Upper lobe of left lung (tissue), 6 donors: Measurements from ENCODE around the gene CACNA1F. TPM values are rescaled to one million over a fixed set of nuclear protein-coding genes. Genes with fewer than 3 reads are reported as not detected.

Source experiments
- ATAC-seq, 2 donors: fragments of 200-7000 bp; cut with Tn5 transposase; one replicate each; pipeline ENCODE4 v1.9.1; 2022; ENCODE audit warnings: mild to moderate bottlenecking in 2 of 2, moderate library complexity in 2 of 2; ENCODE audit not compliant: low FRiP score in 2 of 2
- DNase-seq, 2 donors: peaks; one replicate each; pipeline ENCODE4 v3.0.0-alpha.2; 2019 to 2020
- H3K27ac ChIP-seq, 4 donors: fragments of 200-600 bp; sonication (generic); one replicate each; pipeline ENCODE4 v1.5.1; 2016 to 2019
- H3K27me3 ChIP-seq, 4 donors: fragments of 200-600 bp; sonication (generic); one replicate each; pipeline ENCODE4 v1.5.1; 2017 to 2019
- H3K36me3 ChIP-seq, 4 donors: fragments of 200-600 bp; sonication (generic); one replicate each; pipeline ENCODE4 v1.5.1; 2016 to 2019
- H3K4me1 ChIP-seq, 4 donors: fragments of 200-600 bp; sonication (generic); one replicate each; pipeline ENCODE4 v1.5.1; 2018 to 2019
- H3K4me3 ChIP-seq, 4 donors: fragments of 200-600 bp; sonication (generic); one replicate each; pipeline ENCODE4 v1.5.1; 2017 to 2019; ENCODE audit warnings: mild to moderate bottlenecking in 2 of 4, moderate library complexity in 1 of 4
- H3K9me3 ChIP-seq, 4 donors: fragments of 200-600 bp; sonication (generic); one replicate each; pipeline ENCODE4 v1.5.1; 2018 to 2019
- EP300 ChIP-seq, 4 donors: sonication (generic); formaldehyde crosslinking; IDR thresholded peaks; one replicate each; pipeline ENCODE4 v1.5.1; 2017; ENCODE audit warnings: antibody characterized with exemption in 4 of 4, control low read depth in 2 of 4
- POLR2A ChIP-seq, 4 donors: fragments of 450-650 bp; IDR thresholded peaks; one replicate each; pipeline ENCODE4 v1.5.1; 2016 to 2017; ENCODE audit warnings: antibody characterized with exemption in 4 of 4, mild to moderate bottlenecking in 2 of 4
- POLR2AphosphoS5 ChIP-seq, 2 donors: sonication (generic); formaldehyde crosslinking; IDR thresholded peaks; one replicate each; pipeline ENCODE4 v1.5.1; 2017; ENCODE audit warnings: antibody characterized with exemption in 2 of 2
- WGBS, 2 donors: methylation state at CpG; one replicate each; pipeline ENCODE4 v1.1.5; 2017 to 2018; 5-methylcytosine and 5-hydroxymethylcytosine counted together
- total RNA-seq, 6 donors: library from RNA; depleted of rRNA in 4 of 6; stranded (reverse); fragments of >200 nt in 4 of 6; gene quantifications; one replicate each; pipeline versions ENCODE4 v1.1.0 to v1.2.1, GENCODE V29; 2016 to 2021
- TF ChIP-seq, protein P1 (sequence below), 6 experiments: fragments of 450-650 bp in 4 of 6; fragments of 200-600 bp in 2 of 6; sonication (generic) in 2 of 6; IDR thresholded peaks; one replicate each; pipeline ENCODE4 v1.5.1; 2016 to 2019; ENCODE audit warnings: antibody characterized with exemption in 6 of 6
- donor health status: DM: no; HTN: no; CAD: no; lungs with moderate emphysema.
- donor health status: DM: no; HTN: yes; CAD: no; lungs with severe emphysema.

CACNA1F gene
- total RNA-seq, 6 donors from 2014 or later: 0.46 to 6.3 (median 1.7) TPM

DNA sequence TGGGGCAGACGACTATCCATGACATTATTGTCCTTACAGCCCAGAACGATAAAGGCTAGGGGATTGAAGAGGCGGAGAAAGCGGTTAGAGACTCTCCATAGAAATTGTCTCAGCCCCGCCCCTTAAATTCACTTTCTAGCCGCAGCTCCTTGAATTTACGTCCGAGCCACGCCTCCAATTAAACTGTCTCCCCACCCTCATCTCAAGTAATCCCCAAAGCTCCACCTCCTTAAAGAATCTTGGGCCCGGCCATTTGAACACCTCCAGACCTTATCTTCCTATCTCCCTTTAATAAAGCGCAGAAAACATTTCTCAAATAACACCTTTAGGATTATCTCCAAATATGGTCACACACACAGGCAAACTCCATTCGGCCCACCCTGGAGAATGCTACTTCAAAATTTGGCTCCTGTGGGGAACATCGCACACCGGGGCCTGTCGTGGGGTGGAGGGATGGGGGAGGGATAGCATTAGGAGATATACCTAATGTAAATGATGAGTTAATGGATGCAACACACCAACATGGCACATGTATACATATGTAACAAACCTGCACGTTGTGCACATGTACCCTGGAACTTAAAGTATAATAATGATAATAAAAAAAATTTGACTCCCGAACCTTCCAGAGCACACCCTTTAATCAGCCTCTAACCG, 77.8 kb downstream of the CACNA1F start:
- Histone ChIP-seq H3K4me1 (peaks cover 0 to 4% (median 0%) of the 10 kb centered on the region in 4 donors), H3K27ac (peak overlapping the region; percentile 89 to 98 (median 94)), H3K27me3 (no peaks in the 10 kb centered on the region), H3K36me3 (no peaks in the 10 kb centered on the region), H3K9me3 (no peaks in the 10 kb centered on the region), H3K4me3 (peak overlapping the region in 3 of 4 donors; percentile 34 to 57 (median 56))
- no peak for TF ChIP-seq POLR2AphosphoS5 (IDR thresholded peaks at IDR 0.05)
- TF ChIP-seq, protein P1, sequence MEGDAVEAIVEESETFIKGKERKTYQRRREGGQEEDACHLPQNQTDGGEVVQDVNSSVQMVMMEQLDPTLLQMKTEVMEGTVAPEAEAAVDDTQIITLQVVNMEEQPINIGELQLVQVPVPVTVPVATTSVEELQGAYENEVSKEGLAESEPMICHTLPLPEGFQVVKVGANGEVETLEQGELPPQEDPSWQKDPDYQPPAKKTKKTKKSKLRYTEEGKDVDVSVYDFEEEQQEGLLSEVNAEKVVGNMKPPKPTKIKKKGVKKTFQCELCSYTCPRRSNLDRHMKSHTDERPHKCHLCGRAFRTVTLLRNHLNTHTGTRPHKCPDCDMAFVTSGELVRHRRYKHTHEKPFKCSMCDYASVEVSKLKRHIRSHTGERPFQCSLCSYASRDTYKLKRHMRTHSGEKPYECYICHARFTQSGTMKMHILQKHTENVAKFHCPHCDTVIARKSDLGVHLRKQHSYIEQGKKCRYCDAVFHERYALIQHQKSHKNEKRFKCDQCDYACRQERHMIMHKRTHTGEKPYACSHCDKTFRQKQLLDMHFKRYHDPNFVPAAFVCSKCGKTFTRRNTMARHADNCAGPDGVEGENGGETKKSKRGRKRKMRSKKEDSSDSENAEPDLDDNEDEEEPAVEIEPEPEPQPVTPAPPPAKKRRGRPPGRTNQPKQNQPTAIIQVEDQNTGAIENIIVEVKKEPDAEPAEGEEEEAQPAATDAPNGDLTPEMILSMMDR (IDR thresholded peaks at IDR 0.05): no peak
- TF ChIP-seq EP300 (IDR thresholded peaks at IDR 0.05): no peak
- TF ChIP-seq POLR2A (IDR thresholded peaks at IDR 0.05): no peak
- 3 to 41% methylated on average over 14 to 18 of the region's 18 CpGs for WGBS, 2 donors
- DNase-seq (peak in 1 of 2 donors; percentile 74), ATAC-seq (peak; percentile 62 to 65)

Other genes starting within 250 kb of the CACNA1F start
- gene GRIPAP1, start 231.1 kb downstream of the CACNA1F start, total RNA-seq: 100 to 1,000 TPM in 1 of 6 donors, 10 to 100 TPM in 5; 37.5 to 140 (median 50.8) TPM
- 10 to 100 TPM; 44.4 to 99.7 (median 72.3) TPM for gene TFE3, start 190.0 kb downstream of the CACNA1F start, total RNA-seq
- gene CCDC120, start 174.3 kb downstream of the CACNA1F start, total RNA-seq: 10 to 100 TPM in 3 of 6 donors, 1 to 10 TPM in 3; 6.0 to 13.5 (median 9.9) TPM
- gene PRAF2, start 159.3 kb downstream of the CACNA1F start, total RNA-seq: 10 to 100 TPM; 12.5 to 26.2 (median 15.5) TPM
- gene WDR45, start 153.5 kb downstream of the CACNA1F start, total RNA-seq: 100 to 1,000 TPM in 2 of 6 donors, 10 to 100 TPM in 4; 55.9 to 165 (median 74.2) TPM
- gene GPKOW, start 109.6 kb downstream of the CACNA1F start, total RNA-seq: 10 to 100 TPM; 14.7 to 23.1 (median 20.4) TPM
- gene MAGIX, start 70.6 kb downstream of the CACNA1F start, total RNA-seq: 10 to 100 TPM in 4 of 6 donors, 1 to 10 TPM in 2; 7.3 to 16.3 (median 12.9) TPM
- 100 to 1,000 TPM in 2 of 6 donors, 10 to 100 TPM in 4; 32.7 to 135 (median 58.4) TPM for gene PLP2, start 61.4 kb downstream of the CACNA1F start, total RNA-seq
- 10 to 100 TPM; 14.4 to 43.0 (median 19.7) TPM for gene PRICKLE3, start 47.0 kb downstream of the CACNA1F start, total RNA-seq
- gene SYP, start 33.1 kb downstream of the CACNA1F start, total RNA-seq: 1 to 10 TPM; 2.1 to 8.0 (median 4.3) TPM
- gene CCDC22, start 2.1 kb upstream of the CACNA1F start, total RNA-seq: 10 to 100 TPM in 5 of 6 donors, 1 to 10 TPM in 1; 9.9 to 22.0 (median 18.6) TPM
- under 1 TPM in 2 of 6 donors, not detected in 4; 0.23 to 0.54 TPM for gene FOXP3, start 31.4 kb upstream of the CACNA1F start, total RNA-seq
- 10 to 100 TPM in 2 of 6 donors, 1 to 10 TPM in 4; 3.3 to 14.9 (median 7.1) TPM for gene PPP1R3F, start 36.5 kb upstream of the CACNA1F start, total RNA-seq
- not detected for gene GAGE10, start 70.3 kb upstream of the CACNA1F start, total RNA-seq
- gene GAGE12J, start 88.7 kb upstream of the CACNA1F start, total RNA-seq: under 1 TPM in 1 of 6 donors, not detected in 5; 0.72 TPM
- gene GAGE13, start 98.2 kb upstream of the CACNA1F start, total RNA-seq: not detected